Measurements from ENCODE around the gene ZFAND2B. TPM values are rescaled to one million over a fixed set of nuclear protein-coding genes. Genes with fewer than 3 reads are reported as not detected.
"Not testable (repeated sequence)": the region's sequence is repeated elsewhere in the genome, so short reads cannot be mapped to it uniquely, and the experiment has no call there.

ZFAND2B gene
- total RNA-seq, 1 donor from 2014 or later, result 22.5 TPM

- DNase-seq, result peak; percentile 58
Measured at GRCh38 chr2:219175928-219176817, 30.4 kb upstream of the ZFAND2B start.

DNA sequence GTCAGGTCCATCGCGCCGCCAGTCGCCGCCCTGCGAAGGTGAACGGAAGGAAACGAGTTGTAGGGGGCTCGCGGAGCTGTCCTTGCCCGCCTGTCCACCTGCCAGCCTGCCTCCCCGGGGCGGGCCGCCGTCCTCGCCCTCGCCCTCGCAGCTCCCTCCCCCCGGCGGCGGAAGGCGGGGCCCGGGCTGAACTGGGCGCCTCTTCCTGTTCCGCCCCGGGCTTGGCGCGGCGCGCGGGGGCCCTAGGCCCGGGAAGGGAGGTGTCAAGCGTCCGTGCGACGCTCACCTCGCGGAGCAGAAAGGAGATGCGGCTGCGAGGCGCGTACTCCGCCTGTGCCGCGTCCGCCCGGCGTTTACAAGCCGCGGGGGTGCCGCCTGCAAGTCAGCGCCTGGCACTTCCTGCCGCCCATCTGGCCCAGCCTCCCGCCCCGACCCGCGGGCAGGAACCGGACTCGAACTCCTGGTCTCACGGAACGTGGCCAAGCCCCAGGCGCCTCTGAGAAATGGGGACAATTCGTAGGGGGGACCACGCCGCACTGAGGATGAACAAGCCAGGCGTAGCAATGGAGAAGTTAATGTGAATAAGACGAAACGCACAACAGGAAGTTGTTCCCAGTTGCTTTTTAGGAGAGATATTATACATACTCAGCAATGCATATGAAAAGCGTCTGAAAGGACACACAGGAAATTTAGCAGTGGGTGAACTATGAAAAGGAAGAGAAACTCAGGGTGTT lies 29.6 kb upstream of the ZFAND2B start, which contains the start of gene CNPPD1:
Gene CNPPD1 (minus strand): TSS at position 108 of the 734 bp plus-strand sequence. CDS start 97 bp downstream, at position 11.
- peak; percentile 85 for DNase-seq

- DNase-seq, result peak; percentile 94
Measured at GRCh38 chr2:219177552-219178376, 28.8 kb upstream of the ZFAND2B start, which contains the start of gene RETREG2. Gene RETREG2 (plus strand): TSS chr2:219178275. CDS start chr2:219178353, 78 bp downstream.

DNA sequence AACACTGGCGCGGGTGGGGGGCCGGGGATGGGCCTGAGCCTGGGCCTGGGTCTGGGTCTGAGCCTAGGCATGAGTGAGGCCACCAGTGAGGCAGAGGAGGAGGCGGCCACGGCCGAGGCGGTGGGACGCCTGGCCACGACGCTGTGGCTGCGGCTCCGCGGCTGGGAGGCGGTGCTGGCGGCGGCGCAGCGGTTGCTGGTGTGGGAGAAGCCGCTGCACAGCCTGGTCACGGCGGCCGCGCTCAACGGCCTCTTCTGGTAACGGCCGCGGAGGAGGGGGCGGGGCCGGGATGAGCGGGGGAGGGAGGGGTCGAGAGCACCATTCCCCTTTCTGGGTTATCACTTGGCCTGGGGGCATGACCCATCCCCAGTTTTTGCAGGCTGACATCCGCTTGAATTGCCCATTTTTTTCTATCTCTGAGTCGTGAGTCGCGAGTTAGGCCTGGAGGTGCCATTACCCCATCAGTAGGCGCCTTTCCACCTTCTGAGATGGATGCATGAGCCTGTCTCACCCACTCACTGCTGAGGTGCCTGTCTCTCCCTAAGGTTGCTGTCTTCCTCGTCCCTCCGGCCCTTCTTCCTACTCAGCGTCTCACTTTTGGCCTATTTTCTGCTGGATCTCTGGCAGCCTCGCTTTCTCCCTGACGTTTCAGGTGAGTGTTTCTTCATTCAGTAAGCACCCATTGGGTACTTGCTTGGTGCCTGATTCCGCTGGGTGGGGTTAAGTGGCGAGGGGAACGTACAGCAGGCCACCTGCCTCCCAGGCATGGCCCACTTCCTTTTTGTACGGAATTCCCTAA lies 28.0 kb upstream of the ZFAND2B start:
- DNase-seq, result peak; percentile 54

GRCh38 chr2:219179601-219180465 lies 26.7 kb upstream of the ZFAND2B start:
- no peak for DNase-seq

DNA sequence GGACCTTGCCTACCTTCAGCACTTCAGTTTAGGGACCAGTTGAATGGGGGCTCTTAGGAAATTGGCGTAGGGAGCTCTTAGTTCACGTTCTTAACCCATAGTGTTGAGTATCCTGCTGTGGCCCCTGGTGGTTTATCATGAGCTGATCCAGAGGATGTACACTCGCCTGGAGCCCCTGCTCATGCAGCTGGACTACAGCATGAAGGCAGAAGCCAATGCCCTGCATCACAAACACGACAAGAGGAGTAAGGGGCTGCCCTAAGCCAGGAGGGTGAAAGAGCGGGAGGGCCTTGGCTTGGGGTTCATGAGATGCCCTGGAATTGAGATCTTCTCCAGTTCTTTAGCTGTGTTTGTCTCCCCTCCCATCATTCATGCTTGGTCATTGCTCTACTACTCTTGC lies 25.6 kb upstream of the ZFAND2B start:
- DNase-seq, result no peak

- no peak for DNase-seq
Measured at GRCh38 chr2:219181531-219181930, 25.1 kb upstream of the ZFAND2B start.

- no peak for DNase-seq
Measured at GRCh38 chr2:219182331-219183150, 24.0 kb upstream of the ZFAND2B start.

GRCh38 chr2:219183151-219183772 lies 23.3 kb upstream of the ZFAND2B start:
- DNase-seq, result no peak

GRCh38 chr2:219184121-219184520 lies 22.5 kb upstream of the ZFAND2B start:
- no peak for DNase-seq

DNA sequence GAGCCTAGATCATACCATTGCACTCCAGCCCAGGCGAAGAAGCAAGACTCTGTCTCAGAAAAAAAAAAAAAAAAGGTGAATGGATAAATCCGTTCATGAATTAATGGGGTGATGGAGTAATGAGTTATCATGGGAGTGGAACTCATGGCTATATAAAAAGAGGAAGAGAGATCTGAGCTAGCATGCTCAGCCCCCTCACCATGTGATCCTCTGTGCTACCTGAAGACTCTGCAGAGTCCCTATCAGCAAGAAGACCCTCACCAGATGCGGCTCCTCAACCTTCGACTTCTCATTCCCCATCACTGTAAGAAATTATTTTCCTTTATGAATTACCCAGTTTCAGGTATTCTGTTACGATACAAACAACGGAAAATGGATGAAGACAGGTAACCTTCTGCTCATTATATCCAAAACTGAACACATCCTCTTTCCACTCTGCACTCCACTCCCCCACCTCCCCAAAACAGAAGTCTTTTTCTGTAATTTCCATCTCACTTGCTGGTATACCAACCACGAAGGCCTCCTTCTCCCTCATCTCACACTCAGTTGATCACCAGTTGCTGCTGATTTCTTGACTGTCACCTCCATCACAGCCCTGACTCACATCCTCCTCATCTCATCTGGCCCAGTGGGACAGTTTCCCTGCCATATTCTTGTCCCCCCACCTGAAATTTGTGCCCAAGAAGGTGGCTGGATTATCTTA lies 19.7 kb upstream of the ZFAND2B start:
- no peak for DNase-seq

DNA sequence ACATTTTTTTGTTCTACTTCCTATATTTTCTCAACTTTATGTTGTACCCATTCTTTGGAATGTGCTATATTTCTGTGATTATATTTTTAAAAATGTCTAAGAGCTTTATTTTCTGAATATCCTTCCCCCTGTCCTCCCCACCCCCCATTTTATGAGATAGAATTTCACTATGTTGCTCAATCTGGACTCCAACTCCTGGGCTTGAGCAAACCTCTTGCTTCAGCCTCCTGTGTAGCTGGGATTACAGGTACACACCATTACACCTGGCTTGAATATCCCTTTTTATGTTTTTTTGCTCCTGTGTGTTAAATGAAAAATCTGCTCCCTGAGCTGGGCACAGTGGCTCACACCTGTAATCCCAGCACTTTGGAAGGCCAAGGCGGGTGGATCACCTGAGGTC lies 9.2 kb upstream of the ZFAND2B start:
- no peak for DNase-seq

- DNase-seq, result no peak
Measured at GRCh38 chr2:219198974-219199373, 7.6 kb upstream of the ZFAND2B start.

- no peak for DNase-seq
Measured at GRCh38 chr2:219199470-219200211, 6.9 kb upstream of the ZFAND2B start.

DNA sequence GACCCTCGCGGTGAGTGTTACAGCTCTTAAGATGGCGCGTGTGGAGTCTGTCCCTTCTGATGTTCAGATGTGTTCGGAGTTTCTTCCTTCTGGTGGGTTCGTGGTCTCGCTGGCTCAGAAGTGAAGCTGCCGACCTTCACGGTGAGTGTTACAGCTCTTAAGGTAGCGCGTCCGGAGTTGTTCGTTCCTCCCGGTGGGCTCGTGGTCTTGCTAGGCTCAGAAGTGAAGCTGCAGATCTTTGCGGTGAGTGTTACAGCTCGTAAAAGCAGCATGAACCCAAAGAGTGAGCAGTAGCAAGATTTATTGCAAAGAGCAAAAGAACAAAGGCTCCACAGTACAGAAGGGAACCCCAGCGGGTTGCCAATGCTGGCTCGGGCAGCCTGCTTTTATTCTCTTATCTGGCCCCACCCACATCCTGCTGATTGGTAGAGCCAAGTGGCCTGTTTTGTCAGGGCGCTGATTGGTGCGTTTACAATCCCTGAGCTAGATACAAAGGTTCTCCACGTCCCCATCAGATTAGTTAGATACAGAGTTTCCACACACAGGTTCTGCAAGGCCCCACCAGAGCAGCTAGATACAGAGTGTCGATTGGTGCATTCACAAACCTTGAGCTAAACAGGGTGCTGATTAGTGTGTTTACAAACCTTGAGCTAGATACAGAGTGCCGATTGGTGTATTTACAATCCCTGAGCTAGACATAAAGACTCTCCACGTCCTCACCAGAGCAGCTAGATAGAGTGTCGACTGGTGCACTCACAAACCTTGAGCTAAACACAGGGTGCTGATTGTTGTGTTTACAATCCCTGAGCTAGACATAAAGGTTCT lies 5.9 kb upstream of the ZFAND2B start:
- DNase-seq, result not testable (repeated sequence)

DNA sequence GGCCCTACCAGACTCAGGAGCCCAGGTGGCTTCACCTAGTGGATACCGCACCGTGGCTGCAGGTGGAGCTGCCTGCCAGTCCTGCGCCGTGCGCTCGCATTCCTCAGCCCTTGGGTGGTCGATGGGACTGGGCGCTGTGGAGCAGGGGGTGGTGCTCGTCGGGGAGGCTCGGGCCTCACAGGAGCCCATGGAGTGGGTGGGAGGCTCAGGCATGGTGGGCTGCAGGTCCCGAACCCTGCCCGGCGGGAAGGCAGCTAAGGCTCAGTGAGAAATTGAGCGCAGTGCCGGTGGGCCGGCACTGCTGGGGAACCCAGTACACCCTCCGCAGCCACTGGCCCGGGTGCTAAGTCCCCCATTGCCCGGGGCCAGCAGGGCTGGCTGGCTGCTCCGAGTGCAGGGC lies 5.3 kb upstream of the ZFAND2B start:
- not testable (repeated sequence) for DNase-seq
